GM19467 (cell line): Measurements from ENCODE around the gene ZNF436.
"Not testable (repeated sequence)": the region's sequence is repeated elsewhere in the genome, so short reads cannot be mapped to it uniquely, and the experiment has no call there.

ENCODE experiments used
- ATAC-seq: cut with Tn5 transposase; IDR thresholded peaks from one replicate; pipeline ENCODE4 v1.9.1; 2021; ENCODE audit warnings: mild to moderate bottlenecking, moderate library complexity; ENCODE audit not compliant: unreplicated experiment

ZNF436 gene

DNA sequence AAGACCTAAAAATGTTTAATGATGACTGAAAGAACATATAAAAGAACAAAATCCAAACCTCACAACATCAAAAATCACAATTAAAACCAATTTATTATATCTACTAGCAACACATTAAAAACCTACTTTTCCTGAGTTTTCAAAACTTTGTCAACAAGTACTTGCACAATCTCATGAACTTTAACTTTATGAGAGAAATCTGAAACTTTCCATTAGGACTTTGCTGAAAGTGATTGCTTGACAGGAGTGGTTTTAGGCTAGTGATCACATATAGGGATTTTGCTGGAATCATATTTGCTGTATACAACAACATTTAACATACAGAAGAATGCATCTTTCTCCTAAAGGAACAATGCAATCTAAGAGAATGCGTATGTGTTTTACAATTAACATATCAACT lies 38.8 kb downstream of the ZNF436 start:
- no peak for ATAC-seq

DNA sequence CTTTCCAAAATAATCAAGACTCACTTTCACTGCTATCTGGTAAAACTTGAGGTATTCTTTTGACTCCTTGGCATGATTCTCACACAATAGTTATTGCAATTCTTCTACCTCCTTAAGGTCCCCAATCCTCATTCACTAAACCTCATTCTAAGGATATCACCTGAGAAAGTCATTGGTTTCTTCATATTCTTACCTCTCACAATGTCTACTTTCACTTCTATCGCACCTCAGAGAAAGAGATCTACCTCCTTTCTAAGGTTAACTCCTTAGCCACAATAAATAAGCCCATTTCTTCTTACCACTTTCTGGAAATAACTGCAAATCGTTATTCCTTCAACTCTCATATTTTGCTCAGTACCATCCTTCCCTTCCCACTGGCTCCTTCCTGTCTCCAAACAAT lies 44.2 kb downstream of the ZNF436 start:
- no peak for ATAC-seq

DNA sequence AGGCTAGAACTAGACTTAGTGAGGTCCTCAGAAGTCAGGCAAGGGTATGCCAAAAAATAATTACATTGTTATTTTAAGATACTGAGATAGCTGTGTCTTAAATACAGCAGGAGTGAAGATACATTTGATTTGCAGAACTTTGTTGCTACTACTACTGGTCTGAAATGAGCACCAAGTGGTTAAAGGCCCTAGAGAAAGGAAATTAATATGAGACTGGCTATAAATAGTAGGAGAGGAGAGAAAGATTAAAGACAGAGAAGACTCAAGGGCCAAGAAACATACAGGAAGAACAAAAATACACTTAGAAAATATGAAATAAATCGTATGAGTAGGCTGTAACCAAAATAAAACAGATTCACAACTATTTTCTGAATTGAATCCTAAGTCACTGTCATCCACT lies 46.9 kb downstream of the ZNF436 start:
- no peak for ATAC-seq

DNA sequence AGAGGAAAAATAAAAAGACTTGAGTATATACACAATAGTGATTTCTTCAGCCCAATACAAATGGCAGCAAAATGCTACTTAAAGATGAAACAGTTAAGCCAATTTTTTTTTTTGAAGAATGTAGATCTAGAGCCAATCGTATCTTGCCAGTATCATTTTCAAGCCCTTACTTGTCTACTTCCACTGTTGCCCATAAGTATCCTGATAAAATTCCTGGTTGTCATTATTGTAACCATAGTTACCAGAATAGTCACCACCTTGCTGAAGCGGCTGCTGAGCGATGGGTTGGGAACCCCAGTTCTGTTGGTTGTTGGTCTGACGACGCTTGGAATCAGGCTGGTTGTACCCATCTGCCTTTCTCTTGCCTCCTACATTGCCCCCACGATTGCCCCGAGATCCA lies 59.4 kb downstream of the ZNF436 start:
- ATAC-seq, result not testable (repeated sequence)
